SK-N-SH (cell line): ENCODE measurements around the gene KSR2. TPM values are rescaled to one million over a fixed set of nuclear protein-coding genes. Genes with fewer than 3 reads are reported as not detected.

ENCODE experiments used
- CTCF ChIA-PET: fragments of 300-600, 350-600 bp; formaldehyde crosslinking; extraction: SDS; loops from one replicate; lab custom pipeline; 2021; lab: Yijun Ruan, JAX
- POLR2A ChIA-PET: fragments of 350-600 bp; sonication (Branson Sonifier 250); formaldehyde crosslinking; extraction: SDS; loops from one replicate; lab custom pipeline; 2020; ENCODE audit warnings: antibody characterized with exemption, inconsistent platforms; lab: Yijun Ruan, JAX
- DNase-seq: peaks from one replicate; pipeline ENCODE4 v3.0.0; 2012
- H2AFZ ChIP-seq: fragments of 200-600 bp; sonication (generic); 2 replicates; pipeline ENCODE4 v1.8.1; 2016; ENCODE audit warnings: antibody characterized with exemption, mild to moderate bottlenecking, low read depth
- H3F3A ChIP-seq: fragments of 200-600 bp; sonication (generic); replicated peaks from 2 replicates; pipeline ENCODE3; 2016; ENCODE audit warnings: antibody characterized with exemption, mild to moderate bottlenecking; ENCODE audit not compliant: insufficient read depth
- H3K27ac ChIP-seq, 2 experiments: fragments of 200-500 bp in 1 of 2; fragments of 200-600 bp in 1 of 2; sonication (Bioruptor generic) in 1 of 2; sonication (generic), shearing (Covaris generic) in 1 of 2; 2 replicates each; pipeline versions ENCODE4 v1.5.1 to v1.6.1; 2014 to 2016; ENCODE audit warnings: low read depth in 2 of 2, inconsistent platforms in 1 of 2, low read length in 1 of 2, mild to moderate bottlenecking in 1 of 2, mixed read lengths in 1 of 2
- H3K27me3 ChIP-seq: fragments of 200-600 bp; sonication (generic), shearing (Covaris generic); 2 replicates; pipeline ENCODE4 v1.6.1; 2016; ENCODE audit warnings: mixed run types; ENCODE audit not compliant: insufficient read depth
- H3K36me3 ChIP-seq, 2 experiments: fragments of 200-500 bp in 1 of 2; fragments of 200-600 bp in 1 of 2; sonication (Bioruptor generic) in 1 of 2; sonication (generic) in 1 of 2; replicated peaks in 1 of 2; 2 replicates each; pipeline versions ENCODE3 to v1.5.1; 2014 to 2016; ENCODE audit warnings: low read length in 1 of 2, mild to moderate bottlenecking in 1 of 2; ENCODE audit not compliant: insufficient read depth in 2 of 2, control insufficient read depth in 1 of 2
- H3K4me1 ChIP-seq, 2 experiments: fragments of 200-500 bp in 1 of 2; fragments of 200-600 bp in 1 of 2; sonication (Bioruptor generic) in 1 of 2; sonication (generic), shearing (Covaris generic) in 1 of 2; 2 replicates each; pipeline versions ENCODE4 v1.5.1 to v1.6.1; 2014 to 2016; ENCODE audit warnings: low read depth in 1 of 2, low read length in 1 of 2, mixed run types in 1 of 2; ENCODE audit not compliant: insufficient read depth in 2 of 2, control insufficient read depth in 1 of 2
- H3K4me2 ChIP-seq: fragments of 200-600 bp; sonication (generic), shearing (Covaris generic); 2 replicates; pipeline ENCODE4 v1.6.1; 2017; ENCODE audit warnings: mixed run types
- H3K4me3 ChIP-seq, 2 experiments: fragments of 200-500 bp in 1 of 2; fragments of 200-600 bp in 1 of 2; sonication (Bioruptor generic) in 1 of 2; sonication (generic), shearing (Covaris generic) in 1 of 2; 2 replicates each; pipeline versions ENCODE4 v1.5.1 to v1.8.1; 2014 to 2016; ENCODE audit warnings: low read depth in 2 of 2, inconsistent platforms in 1 of 2, low read length in 1 of 2, mild to moderate bottlenecking in 1 of 2, mixed read lengths in 1 of 2, moderate library complexity in 1 of 2
- H3K79me2 ChIP-seq: fragments of 200-600 bp; sonication (generic); 2 replicates; pipeline ENCODE4 v1.8.1; 2017; ENCODE audit warnings: mild to moderate bottlenecking; ENCODE audit not compliant: insufficient read depth
- H3K9ac ChIP-seq: fragments of 200-600 bp; sonication (generic); 2 replicates; pipeline ENCODE4 v1.6.1; 2017; ENCODE audit warnings: mixed run types
- H3K9me2 ChIP-seq: fragments of 200-600 bp; sonication (generic); 2 replicates; pipeline ENCODE4 v1.6.1; 2017; ENCODE audit warnings: mixed run types
- H3K9me3 ChIP-seq: fragments of 200-600 bp; sonication (generic); 2 replicates; pipeline ENCODE4 v1.6.1; 2017; ENCODE audit warnings: mixed run types, mild to moderate bottlenecking, moderate library complexity
- H4K20me1 ChIP-seq: fragments of 200-600 bp; sonication (generic); 2 replicates; pipeline ENCODE4 v1.6.1; 2017; ENCODE audit warnings: mild to moderate bottlenecking, mixed run types; ENCODE audit not compliant: insufficient read depth
- ELF1 ChIP-seq: IDR thresholded peaks from 2 replicates; pipeline ENCODE4 v1.4.0; 2012
- EP300 ChIP-seq, 2 experiments: IDR thresholded peaks; 2 replicates each; pipeline versions ENCODE4 v1.4.0 to v1.6.1; 2012; ENCODE audit warnings: borderline replicate concordance in 1 of 2, low read depth in 1 of 2, low read length in 1 of 2
- EZH2phosphoT487 ChIP-seq: fragments of 200-600 bp; sonication (generic); IDR thresholded peaks from 2 replicates; pipeline ENCODE4 v1.6.1; 2017; ENCODE audit warnings: low read depth, mixed run types, mild to moderate bottlenecking, antibody characterized with exemption, moderate library complexity, borderline replicate concordance
- FOXM1 ChIP-seq: IDR thresholded peaks from 2 replicates; pipeline ENCODE4 v1.4.0; 2012; ENCODE audit warnings: low read depth, mild to moderate bottlenecking
- GABPA ChIP-seq: IDR thresholded peaks from 2 replicates; pipeline ENCODE4 v1.4.0; 2012; ENCODE audit warnings: low read depth, mild to moderate bottlenecking
- JUND ChIP-seq: IDR thresholded peaks from 2 replicates; pipeline ENCODE4 v1.4.0; 2012
- MEF2A ChIP-seq: IDR thresholded peaks from 2 replicates; pipeline ENCODE4 v1.4.0; 2012; ENCODE audit warnings: low read depth, borderline replicate concordance
- NFIC ChIP-seq: IDR thresholded peaks from 2 replicates; pipeline ENCODE4 v1.4.0; 2012; ENCODE audit warnings: borderline replicate concordance
- RCOR1 ChIP-seq: fragments of 150-350 bp; IDR thresholded peaks from 2 replicates; pipeline ENCODE4 v1.6.1; 2017; ENCODE audit warnings: antibody characterized with exemption, low read length
- RFX5 ChIP-seq: IDR thresholded peaks from 2 replicates; pipeline ENCODE4 v1.6.1; 2012; ENCODE audit warnings: mild to moderate bottlenecking, improper control_type of control experiment, low read length
- RXRA ChIP-seq: IDR thresholded peaks from 2 replicates; pipeline ENCODE4 v1.4.0; 2012; ENCODE audit warnings: low read depth, mild to moderate bottlenecking, borderline replicate concordance
- SIN3A ChIP-seq: IDR thresholded peaks from 2 replicates; pipeline ENCODE4 v1.6.1; 2012; ENCODE audit warnings: low read depth, mild to moderate bottlenecking, low read length, moderate library complexity, borderline replicate concordance
- TAF1 ChIP-seq: IDR thresholded peaks from 2 replicates; pipeline ENCODE4 v1.6.1; 2012; ENCODE audit warnings: low read depth, mild to moderate bottlenecking, low read length, moderate library complexity, borderline replicate concordance
- TCF12 ChIP-seq: IDR thresholded peaks from 2 replicates; pipeline ENCODE4 v1.4.0; 2012
- TEAD4 ChIP-seq: IDR thresholded peaks from 2 replicates; pipeline ENCODE4 v1.4.0; 2012; ENCODE audit warnings: mild to moderate bottlenecking, borderline replicate concordance; ENCODE audit not compliant: insufficient read depth
- YY1 ChIP-seq: IDR thresholded peaks from 2 replicates; pipeline ENCODE4 v1.4.0; 2012; ENCODE audit warnings: low read depth, mild to moderate bottlenecking
- WGBS: methylation state at CpG from one replicate; pipeline ENCODE4 v1.1.6; 2017; ENCODE audit warnings: low lambda C conversion rate; 5-methylcytosine and 5-hydroxymethylcytosine counted together
- polyA plus RNA-seq, 3 experiments: library from polyadenylated mRNA; depleted of rRNA; stranded (reverse); fragments of >200 nt; gene quantifications; 2 replicates each; pipeline ENCODE4 v1.2.3, GENCODE V29; 2012
- TF ChIP-seq, protein P1 (sequence below): IDR thresholded peaks from 2 replicates; pipeline ENCODE4 v1.4.0; 2012; ENCODE audit warnings: low read depth, borderline replicate concordance
- TF ChIP-seq, protein P2 (sequence below): IDR thresholded peaks from 2 replicates; pipeline ENCODE4 v1.6.1; 2012; ENCODE audit warnings: mild to moderate bottlenecking, low read depth, low read length, moderate library complexity
- TF ChIP-seq, protein P3 (sequence below): fragments of 150-350 bp; IDR thresholded peaks from 2 replicates; pipeline ENCODE4 v1.6.1; 2016; ENCODE audit warnings: mild to moderate bottlenecking, low read depth, low read length

Gene KSR2
- polyA plus RNA-seq, 1 of the 3 experiments (the other 2 are of a cell fraction): 0.12 TPM

- H3K27me3 ChIP-seq: no peaks in the 10 kb centered on the region
- no peak for DNase-seq
- H3K27ac ChIP-seq: no peak overlapping the region
- no peak overlapping the region for H3K9ac ChIP-seq
- ChIA-PET CTCF (interaction anchor here (1.0 to 1.9 kb wide), 2 partner anchors 110 to 123 kb away, joined by 3 to 5 read pairs; no protein-coding TSS in a partner anchor), POLR2A (no interaction called here)
- no peaks in the 10 kb centered on the region; a peak in 1 of 4 replicates for H3K4me1 ChIP-seq
- H3K79me2 ChIP-seq: no peaks in the 10 kb centered on the region
- no peaks in the 10 kb centered on the region for H3K9me3 ChIP-seq
- no peak overlapping the region for H2AFZ ChIP-seq
- no peaks in the 10 kb centered on the region for H3K9me2 ChIP-seq
- H3K4me2 ChIP-seq: no peak overlapping the region
- 42% methylated on average over 1 of the region's 1 CpG for WGBS
- H3K36me3 ChIP-seq: no peaks in the 10 kb centered on the region
- no peak overlapping the region for H3K4me3 ChIP-seq
- no peak for TF ChIP-seq RFX5
- TF ChIP-seq, protein P1, sequence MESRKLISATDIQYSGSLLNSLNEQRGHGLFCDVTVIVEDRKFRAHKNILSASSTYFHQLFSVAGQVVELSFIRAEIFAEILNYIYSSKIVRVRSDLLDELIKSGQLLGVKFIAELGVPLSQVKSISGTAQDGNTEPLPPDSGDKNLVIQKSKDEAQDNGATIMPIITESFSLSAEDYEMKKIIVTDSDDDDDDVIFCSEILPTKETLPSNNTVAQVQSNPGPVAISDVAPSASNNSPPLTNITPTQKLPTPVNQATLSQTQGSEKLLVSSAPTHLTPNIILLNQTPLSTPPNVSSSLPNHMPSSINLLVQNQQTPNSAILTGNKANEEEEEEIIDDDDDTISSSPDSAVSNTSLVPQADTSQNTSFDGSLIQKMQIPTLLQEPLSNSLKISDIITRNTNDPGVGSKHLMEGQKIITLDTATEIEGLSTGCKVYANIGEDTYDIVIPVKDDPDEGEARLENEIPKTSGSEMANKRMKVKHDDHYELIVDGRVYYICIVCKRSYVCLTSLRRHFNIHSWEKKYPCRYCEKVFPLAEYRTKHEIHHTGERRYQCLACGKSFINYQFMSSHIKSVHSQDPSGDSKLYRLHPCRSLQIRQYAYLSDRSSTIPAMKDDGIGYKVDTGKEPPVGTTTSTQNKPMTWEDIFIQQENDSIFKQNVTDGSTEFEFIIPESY: no peak
- TF ChIP-seq MEF2A: no peak
- TF ChIP-seq RXRA: no peak
- TF ChIP-seq ELF1: no peak
- TF ChIP-seq YY1: no peak
- no peak for TF ChIP-seq TCF12
- TF ChIP-seq, protein P2, sequence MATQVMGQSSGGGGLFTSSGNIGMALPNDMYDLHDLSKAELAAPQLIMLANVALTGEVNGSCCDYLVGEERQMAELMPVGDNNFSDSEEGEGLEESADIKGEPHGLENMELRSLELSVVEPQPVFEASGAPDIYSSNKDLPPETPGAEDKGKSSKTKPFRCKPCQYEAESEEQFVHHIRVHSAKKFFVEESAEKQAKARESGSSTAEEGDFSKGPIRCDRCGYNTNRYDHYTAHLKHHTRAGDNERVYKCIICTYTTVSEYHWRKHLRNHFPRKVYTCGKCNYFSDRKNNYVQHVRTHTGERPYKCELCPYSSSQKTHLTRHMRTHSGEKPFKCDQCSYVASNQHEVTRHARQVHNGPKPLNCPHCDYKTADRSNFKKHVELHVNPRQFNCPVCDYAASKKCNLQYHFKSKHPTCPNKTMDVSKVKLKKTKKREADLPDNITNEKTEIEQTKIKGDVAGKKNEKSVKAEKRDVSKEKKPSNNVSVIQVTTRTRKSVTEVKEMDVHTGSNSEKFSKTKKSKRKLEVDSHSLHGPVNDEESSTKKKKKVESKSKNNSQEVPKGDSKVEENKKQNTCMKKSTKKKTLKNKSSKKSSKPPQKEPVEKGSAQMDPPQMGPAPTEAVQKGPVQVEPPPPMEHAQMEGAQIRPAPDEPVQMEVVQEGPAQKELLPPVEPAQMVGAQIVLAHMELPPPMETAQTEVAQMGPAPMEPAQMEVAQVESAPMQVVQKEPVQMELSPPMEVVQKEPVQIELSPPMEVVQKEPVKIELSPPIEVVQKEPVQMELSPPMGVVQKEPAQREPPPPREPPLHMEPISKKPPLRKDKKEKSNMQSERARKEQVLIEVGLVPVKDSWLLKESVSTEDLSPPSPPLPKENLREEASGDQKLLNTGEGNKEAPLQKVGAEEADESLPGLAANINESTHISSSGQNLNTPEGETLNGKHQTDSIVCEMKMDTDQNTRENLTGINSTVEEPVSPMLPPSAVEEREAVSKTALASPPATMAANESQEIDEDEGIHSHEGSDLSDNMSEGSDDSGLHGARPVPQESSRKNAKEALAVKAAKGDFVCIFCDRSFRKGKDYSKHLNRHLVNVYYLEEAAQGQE: no peak
- TF ChIP-seq, protein P3, sequence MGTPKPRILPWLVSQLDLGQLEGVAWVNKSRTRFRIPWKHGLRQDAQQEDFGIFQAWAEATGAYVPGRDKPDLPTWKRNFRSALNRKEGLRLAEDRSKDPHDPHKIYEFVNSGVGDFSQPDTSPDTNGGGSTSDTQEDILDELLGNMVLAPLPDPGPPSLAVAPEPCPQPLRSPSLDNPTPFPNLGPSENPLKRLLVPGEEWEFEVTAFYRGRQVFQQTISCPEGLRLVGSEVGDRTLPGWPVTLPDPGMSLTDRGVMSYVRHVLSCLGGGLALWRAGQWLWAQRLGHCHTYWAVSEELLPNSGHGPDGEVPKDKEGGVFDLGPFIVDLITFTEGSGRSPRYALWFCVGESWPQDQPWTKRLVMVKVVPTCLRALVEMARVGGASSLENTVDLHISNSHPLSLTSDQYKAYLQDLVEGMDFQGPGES: no peak
- TF ChIP-seq JUND: no peak
- TF ChIP-seq NFIC: no peak
- no peak for TF ChIP-seq TAF1
- no peak for TF ChIP-seq SIN3A
- no peak for TF ChIP-seq EZH2phosphoT487
- no peak for TF ChIP-seq TEAD4
- TF ChIP-seq EP300 (IDR thresholded peaks at IDR 0.05; ENCODE audit: borderline replicate concordance in 1 of 2, low read depth in 1 of 2, low read length in 1 of 2): no peak
- no peak for TF ChIP-seq GABPA
- no peak for TF ChIP-seq RCOR1
- no peak for TF ChIP-seq FOXM1
- no peaks in the 10 kb centered on the region for H3F3A ChIP-seq
- no peaks in the 10 kb centered on the region for H4K20me1 ChIP-seq
Measured at GRCh38 chr12:117727301-117727700, 241.5 kb downstream of the KSR2 start.
